K562 (cell line): Measurements from ENCODE around the gene FDX2. TPM values are rescaled to one million over a fixed set of nuclear protein-coding genes. Genes with fewer than 3 reads are reported as not detected.

Source experiments
- BHLHE40 ChIP-seq: IDR thresholded peaks from 2 replicates; pipeline ENCODE4 v1.6.1; 2011; ENCODE audit warnings: low read length, improper control_type of control experiment
- CBX1 ChIP-seq: sonication (generic); IDR thresholded peaks from 2 replicates; pipeline ENCODE4 v1.6.1; 2016; ENCODE audit warnings: antibody characterized with exemption, low read depth, mild to moderate bottlenecking
- CHCHD3 ChIP-seq: fragments of 250-450 bp; sonication (Bioruptor Pico); IDR thresholded peaks from 2 replicates; pipeline ENCODE4 v2.1.2; 2022; ENCODE audit warnings: mild to moderate bottlenecking
- ELF4 ChIP-seq: fragments of 450-650 bp; formaldehyde crosslinking; IDR thresholded peaks from 2 replicates; pipeline ENCODE4 v1.4.0; 2022; ENCODE audit warnings: missing genetic modification characterization
- FOXJ3 ChIP-seq: sonication (generic); formaldehyde crosslinking; IDR thresholded peaks from 2 replicates; pipeline ENCODE4 v1.4.0; 2020; ENCODE audit warnings: mild to moderate bottlenecking, missing genetic modification reagents
- ILF3 ChIP-seq: fragments of 450-650 bp; IDR thresholded peaks from 2 replicates; pipeline ENCODE4 v1.6.1; 2018; ENCODE audit warnings: antibody characterized with exemption, mild to moderate bottlenecking, moderate library complexity, borderline replicate concordance
- MTF1 ChIP-seq: fragments of 250-450 bp; sonication (Bioruptor Pico); IDR thresholded peaks from 2 replicates; pipeline ENCODE4 v1.9.0; 2021; ENCODE audit warnings: moderate library complexity, mild to moderate bottlenecking, inconsistent platforms, borderline replicate concordance
- NCOA6 ChIP-seq: fragments of 450-650 bp; IDR thresholded peaks from 2 replicates; pipeline ENCODE4 v1.6.1; 2017; ENCODE audit warnings: mild to moderate bottlenecking
- NFATC3 ChIP-seq: fragments of 450-650 bp; IDR thresholded peaks from 2 replicates; pipeline ENCODE4 v1.6.1; 2017; ENCODE audit warnings: mild to moderate bottlenecking
- NFE2L1 ChIP-seq: fragments of 450-650 bp; IDR thresholded peaks from 2 replicates; pipeline ENCODE4 v1.6.1; 2016; ENCODE audit warnings: missing genetic modification characterization, low read depth, mild to moderate bottlenecking, missing compliant biosample characterization, moderate library complexity, borderline replicate concordance
- NR3C1 ChIP-seq: sonication (generic); formaldehyde crosslinking; IDR thresholded peaks from 2 replicates; pipeline ENCODE4 v1.8.1; 2022; ENCODE audit warnings: missing genetic modification reagents
- PCBP1 ChIP-seq: fragments of 200-400 bp; formaldehyde crosslinking; IDR thresholded peaks from 2 replicates; pipeline ENCODE4 v1.6.1; 2018; ENCODE audit warnings: mild to moderate bottlenecking, low read depth, low read length; ENCODE audit not compliant: poor library complexity, severe bottlenecking
- PHF21A ChIP-seq: fragments of 450-650 bp; IDR thresholded peaks from 2 replicates; pipeline ENCODE4 v1.6.1; 2017; ENCODE audit warnings: low read depth, borderline replicate concordance
- SMARCB1 ChIP-seq: IDR thresholded peaks from 2 replicates; pipeline ENCODE4 v1.6.1; 2011; ENCODE audit warnings: improper control_type of control experiment, low read depth; ENCODE audit not compliant: insufficient read length
- SUPT5H ChIP-seq: fragments of 450-650 bp; IDR thresholded peaks from 2 replicates; pipeline ENCODE4 v1.6.1; 2016
- TEAD2 ChIP-seq: fragments of 450-650 bp; IDR thresholded peaks from 2 replicates; pipeline ENCODE4 v1.6.1; 2016; ENCODE audit warnings: missing genetic modification characterization, control low read depth, missing compliant biosample characterization
- TRIM24 ChIP-seq, 2 experiments: fragments of 450-650 bp; IDR thresholded peaks; 2 replicates each; pipeline ENCODE4 v1.6.1; 2016
- YBX1 ChIP-seq: fragments of 450-650 bp; IDR thresholded peaks from 2 replicates; pipeline ENCODE4 v1.7.1; 2016; ENCODE audit warnings: mild to moderate bottlenecking
- ZNF274 ChIP-seq: IDR thresholded peaks from 2 replicates; pipeline ENCODE4 v1.6.1; 2011; ENCODE audit warnings: low read depth, mild to moderate bottlenecking, low read length, moderate library complexity, borderline replicate concordance
- polyA plus RNA-seq, 8 experiments: library from polyadenylated mRNA; depleted of rRNA in 4 of 8; stranded (reverse) in 5 of 8; unstranded in 3 of 8; fragments of >200 nt; fragmentation: Nextera tagmentation in 2 of 8; fragmentation: Illumina TruSeq in 1 of 8; extraction: Ambion mirVana in 2 of 8; extraction: Trizol in 1 of 8; gene quantifications; 2 replicates each; pipeline versions ENCODE4 v1.2.1 to v1.2.3, GENCODE V29; 2011 to 2014; ENCODE audit warnings: inconsistent platforms in 1 of 8, missing spikeins in 1 of 8
- total RNA-seq, 7 experiments: library from RNA; depleted of rRNA in 6 of 7; stranded (reverse); fragments of >200 nt in 6 of 7; fragmentation: Illumina TruSeq in 2 of 7; extraction: Trizol in 2 of 7; gene quantifications; 2 replicates each; pipeline versions ENCODE4 v1.2.1 to v1.2.3, GENCODE V29; 2011 to 2021; ENCODE audit warnings: low replicate concordance in 1 of 7
- TF ChIP-seq, protein P1 (sequence below): fragments of 250-450 bp; sonication (Bioruptor Pico); IDR thresholded peaks from 2 replicates; pipeline ENCODE4 v1.8.0; 2021; ENCODE audit warnings: borderline replicate concordance, mild to moderate bottlenecking, moderate library complexity; ENCODE audit not compliant: poor library complexity, severe bottlenecking
- TF ChIP-seq, protein P2 (sequence below): sonication (generic); formaldehyde crosslinking; IDR thresholded peaks from 2 replicates; pipeline ENCODE4 v1.8.0; 2022; ENCODE audit warnings: mild to moderate bottlenecking, missing genetic modification reagents
- TF ChIP-seq, protein P3 (sequence below): fragments of 450-650 bp; IDR thresholded peaks from 2 replicates; pipeline ENCODE4 v1.6.1; 2016; ENCODE audit warnings: low read depth, mild to moderate bottlenecking, moderate library complexity
- TF ChIP-seq, protein P4 (sequence below): sonication (generic); formaldehyde crosslinking; IDR thresholded peaks from 2 replicates; pipeline ENCODE4 v1.4.0; 2020; ENCODE audit warnings: mild to moderate bottlenecking, missing genetic modification reagents
- TF ChIP-seq, protein P5 (sequence below): sonication (generic); IDR thresholded peaks from 2 replicates; pipeline ENCODE4 v1.6.1; 2016

The FDX2 gene
- total and polyA plus RNA-seq, 9 of the 15 experiments (the other 6 are each of a cell fraction or from before 2014, with no cell fraction given): 2.5 to 49.8 (median 29.7) TPM

GRCh38 chr19:10286803-10287737 is 28.7 kb downstream of the FDX2 start, which contains the start of gene ICAM4 (continued):
- TF ChIP-seq TRIM24 (IDR thresholded peaks at IDR 0.05) (peak; percentile 8 to 18; a peak in 1 of 4 replicates), FOXJ3 (CRISPR knock-in tag) (no peak), NCOA6 (peak; percentile 82), TEAD2 (tag) (no peak), CBX1 (peak; percentile 69; the same call in 1 of the 2 replicates), ILF3 (no peak), NFATC3 (no peak), YBX1 (no peak), PHF21A (peak; percentile 47; the same call in 1 of the 2 replicates), NFE2L1 (tag) (no peak), PCBP1 (peak; percentile 32), MTF1 (CRISPR knock-in tag) (no peak), ELF4 (CRISPR knock-in tag) (no peak), ZNF274 (no peak), CHCHD3 (CRISPR knock-in tag) (no peak), SMARCB1 (no peak), BHLHE40 (peak; percentile 5; the same call in 1 of the 2 replicates), SUPT5H (peak; percentile 62), NR3C1 (CRISPR knock-in tag) (no peak; the same call in none of the 2 replicates)
- TF ChIP-seq, protein P1, sequence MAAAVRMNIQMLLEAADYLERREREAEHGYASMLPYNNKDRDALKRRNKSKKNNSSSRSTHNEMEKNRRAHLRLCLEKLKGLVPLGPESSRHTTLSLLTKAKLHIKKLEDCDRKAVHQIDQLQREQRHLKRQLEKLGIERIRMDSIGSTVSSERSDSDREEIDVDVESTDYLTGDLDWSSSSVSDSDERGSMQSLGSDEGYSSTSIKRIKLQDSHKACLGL (CRISPR knock-in tag): no peak
- TF ChIP-seq, protein P2, sequence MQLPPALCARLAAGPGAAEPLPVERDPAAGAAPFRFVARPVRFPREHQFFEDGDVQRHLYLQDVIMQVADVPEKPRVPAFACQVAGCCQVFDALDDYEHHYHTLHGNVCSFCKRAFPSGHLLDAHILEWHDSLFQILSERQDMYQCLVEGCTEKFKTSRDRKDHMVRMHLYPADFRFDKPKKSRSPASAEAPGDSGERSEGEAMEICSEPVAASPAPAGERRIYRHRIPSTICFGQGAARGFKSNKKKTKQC (CRISPR knock-in tag): peak; percentile 82
- TF ChIP-seq, protein P3, sequence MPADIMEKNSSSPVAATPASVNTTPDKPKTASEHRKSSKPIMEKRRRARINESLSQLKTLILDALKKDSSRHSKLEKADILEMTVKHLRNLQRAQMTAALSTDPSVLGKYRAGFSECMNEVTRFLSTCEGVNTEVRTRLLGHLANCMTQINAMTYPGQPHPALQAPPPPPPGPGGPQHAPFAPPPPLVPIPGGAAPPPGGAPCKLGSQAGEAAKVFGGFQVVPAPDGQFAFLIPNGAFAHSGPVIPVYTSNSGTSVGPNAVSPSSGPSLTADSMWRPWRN: 0 out of 2 replicates have a peak, but pooled peaks have one; percentile 55
- TF ChIP-seq, protein P4, sequence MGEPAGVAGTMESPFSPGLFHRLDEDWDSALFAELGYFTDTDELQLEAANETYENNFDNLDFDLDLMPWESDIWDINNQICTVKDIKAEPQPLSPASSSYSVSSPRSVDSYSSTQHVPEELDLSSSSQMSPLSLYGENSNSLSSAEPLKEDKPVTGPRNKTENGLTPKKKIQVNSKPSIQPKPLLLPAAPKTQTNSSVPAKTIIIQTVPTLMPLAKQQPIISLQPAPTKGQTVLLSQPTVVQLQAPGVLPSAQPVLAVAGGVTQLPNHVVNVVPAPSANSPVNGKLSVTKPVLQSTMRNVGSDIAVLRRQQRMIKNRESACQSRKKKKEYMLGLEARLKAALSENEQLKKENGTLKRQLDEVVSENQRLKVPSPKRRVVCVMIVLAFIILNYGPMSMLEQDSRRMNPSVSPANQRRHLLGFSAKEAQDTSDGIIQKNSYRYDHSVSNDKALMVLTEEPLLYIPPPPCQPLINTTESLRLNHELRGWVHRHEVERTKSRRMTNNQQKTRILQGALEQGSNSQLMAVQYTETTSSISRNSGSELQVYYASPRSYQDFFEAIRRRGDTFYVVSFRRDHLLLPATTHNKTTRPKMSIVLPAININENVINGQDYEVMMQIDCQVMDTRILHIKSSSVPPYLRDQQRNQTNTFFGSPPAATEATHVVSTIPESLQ: no peak; the same call in 1 of the 2 replicates
- TF ChIP-seq, protein P5, sequence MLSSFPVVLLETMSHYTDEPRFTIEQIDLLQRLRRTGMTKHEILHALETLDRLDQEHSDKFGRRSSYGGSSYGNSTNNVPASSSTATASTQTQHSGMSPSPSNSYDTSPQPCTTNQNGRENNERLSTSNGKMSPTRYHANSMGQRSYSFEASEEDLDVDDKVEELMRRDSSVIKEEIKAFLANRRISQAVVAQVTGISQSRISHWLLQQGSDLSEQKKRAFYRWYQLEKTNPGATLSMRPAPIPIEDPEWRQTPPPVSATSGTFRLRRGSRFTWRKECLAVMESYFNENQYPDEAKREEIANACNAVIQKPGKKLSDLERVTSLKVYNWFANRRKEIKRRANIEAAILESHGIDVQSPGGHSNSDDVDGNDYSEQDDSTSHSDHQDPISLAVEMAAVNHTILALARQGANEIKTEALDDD: no peak
